ENCODE data around the gene SNAPC2.

Gene SNAPC2

GRCh38 chr19:7894612-7895309 lies 25.4 kb upstream of the SNAPC2 start:
- TF ChIP-seq, protein P1, sequence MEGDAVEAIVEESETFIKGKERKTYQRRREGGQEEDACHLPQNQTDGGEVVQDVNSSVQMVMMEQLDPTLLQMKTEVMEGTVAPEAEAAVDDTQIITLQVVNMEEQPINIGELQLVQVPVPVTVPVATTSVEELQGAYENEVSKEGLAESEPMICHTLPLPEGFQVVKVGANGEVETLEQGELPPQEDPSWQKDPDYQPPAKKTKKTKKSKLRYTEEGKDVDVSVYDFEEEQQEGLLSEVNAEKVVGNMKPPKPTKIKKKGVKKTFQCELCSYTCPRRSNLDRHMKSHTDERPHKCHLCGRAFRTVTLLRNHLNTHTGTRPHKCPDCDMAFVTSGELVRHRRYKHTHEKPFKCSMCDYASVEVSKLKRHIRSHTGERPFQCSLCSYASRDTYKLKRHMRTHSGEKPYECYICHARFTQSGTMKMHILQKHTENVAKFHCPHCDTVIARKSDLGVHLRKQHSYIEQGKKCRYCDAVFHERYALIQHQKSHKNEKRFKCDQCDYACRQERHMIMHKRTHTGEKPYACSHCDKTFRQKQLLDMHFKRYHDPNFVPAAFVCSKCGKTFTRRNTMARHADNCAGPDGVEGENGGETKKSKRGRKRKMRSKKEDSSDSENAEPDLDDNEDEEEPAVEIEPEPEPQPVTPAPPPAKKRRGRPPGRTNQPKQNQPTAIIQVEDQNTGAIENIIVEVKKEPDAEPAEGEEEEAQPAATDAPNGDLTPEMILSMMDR (IDR thresholded peaks at IDR 0.05; ENCODE audit: borderline replicate concordance, insufficient read depth, low read depth, low read length) = no peak
- no peak overlapping the region for H3K4me3 ChIP-seq (ENCODE audit: low read depth, low read length)

GRCh38 chr19:7895565-7895964 lies 24.6 kb upstream of the SNAPC2 start:
- no peak overlapping the region for H3K4me3 ChIP-seq (ENCODE audit: low read depth, low read length)
- TF ChIP-seq, protein P1 (IDR thresholded peaks at IDR 0.05; ENCODE audit: borderline replicate concordance, insufficient read depth, low read depth, low read length) = no peak

- H3K4me3 ChIP-seq (ENCODE audit: low read depth, low read length) = no peak overlapping the region
- TF ChIP-seq, protein P1 (IDR thresholded peaks at IDR 0.05; ENCODE audit: borderline replicate concordance, insufficient read depth, low read depth, low read length) = no peak
Measured at GRCh38 chr19:7897292-7897691, 22.8 kb upstream of the SNAPC2 start.

- no peak overlapping the region for H3K4me3 ChIP-seq (ENCODE audit: low read depth, low read length)
- TF ChIP-seq, protein P1 (IDR thresholded peaks at IDR 0.05; ENCODE audit: borderline replicate concordance, insufficient read depth, low read depth, low read length) = no peak
Measured at GRCh38 chr19:7898967-7899366, 21.2 kb upstream of the SNAPC2 start.

GRCh38 chr19:7899751-7900378 lies 20.3 kb upstream of the SNAPC2 start:
- H3K4me3 ChIP-seq (ENCODE audit: low read depth, low read length) = no peak overlapping the region
- TF ChIP-seq, protein P1 (IDR thresholded peaks at IDR 0.05; ENCODE audit: borderline replicate concordance, insufficient read depth, low read depth, low read length) = no peak

DNA sequence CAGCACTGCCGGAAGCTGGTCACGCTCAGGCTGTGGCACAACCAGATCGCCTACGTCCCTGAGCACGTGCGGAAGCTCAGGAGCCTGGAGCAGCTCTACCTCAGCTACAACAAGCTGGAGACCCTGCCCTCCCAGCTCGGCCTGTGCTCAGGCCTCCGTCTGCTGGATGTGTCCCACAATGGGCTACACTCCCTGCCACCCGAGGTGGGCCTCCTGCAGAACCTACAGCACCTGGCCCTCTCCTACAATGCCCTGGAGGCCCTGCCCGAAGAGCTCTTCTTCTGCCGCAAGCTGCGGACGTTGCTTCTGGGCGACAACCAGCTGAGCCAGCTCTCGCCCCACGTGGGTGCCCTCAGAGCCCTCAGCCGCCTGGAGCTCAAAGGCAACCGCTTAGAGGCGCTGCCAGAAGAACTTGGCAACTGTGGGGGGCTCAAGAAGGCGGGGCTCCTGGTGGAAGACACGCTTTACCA lies 19.7 kb upstream of the SNAPC2 start:
- TF ChIP-seq, protein P1 (IDR thresholded peaks at IDR 0.05; ENCODE audit: borderline replicate concordance, insufficient read depth, low read depth, low read length) = no peak
- no peak overlapping the region for H3K4me3 ChIP-seq (ENCODE audit: low read depth, low read length)

DNA sequence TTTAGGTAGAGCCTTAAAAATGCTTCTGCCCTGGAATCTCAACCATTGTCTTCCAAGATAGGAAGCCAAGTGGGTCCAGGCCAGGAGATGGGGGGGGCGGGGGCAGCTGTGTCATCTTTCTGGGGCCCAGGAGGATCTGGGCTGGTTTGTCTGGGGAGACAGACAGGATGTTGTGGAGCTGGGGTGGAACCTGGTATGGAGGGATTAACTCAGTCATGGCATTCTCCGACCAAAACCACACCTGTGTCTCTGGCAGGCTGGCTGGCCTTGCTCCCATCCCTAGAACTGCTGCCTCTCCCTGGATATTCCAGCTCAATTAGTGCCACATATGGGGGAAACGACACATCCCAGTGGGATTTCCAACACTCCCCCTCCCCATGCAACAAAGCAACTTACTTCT lies 19.2 kb upstream of the SNAPC2 start:
- H3K4me3 ChIP-seq (ENCODE audit: low read depth, low read length) = no peak overlapping the region
- TF ChIP-seq, protein P1 (IDR thresholded peaks at IDR 0.05; ENCODE audit: borderline replicate concordance, insufficient read depth, low read depth, low read length) = no peak

All from GM12875 (cell line).